A673 (cell line): Measurements from ENCODE around the gene EEF2KMT.
"Not testable (repeated sequence)": the region's sequence is repeated elsewhere in the genome, so short reads cannot be mapped to it uniquely, and the experiment has no call there.

Experiments
- EZH2 ChIP-seq: fragments of 200-600 bp; sonication (generic); IDR thresholded peaks from 2 replicates; pipeline ENCODE4 v1.6.1; 2017; ENCODE audit warnings: borderline replicate concordance, low read depth, mild to moderate bottlenecking, mixed read lengths, antibody characterized with exemption, low read length; ENCODE audit not compliant: poor library complexity, severe bottlenecking
- TF ChIP-seq, protein P1 (sequence below): fragments of 300-800, 200-600 bp; sonication (generic); conservative IDR thresholded peaks from 2 replicates; pipeline ENCODE4 v1.5.1; 2017; ENCODE audit warnings: low read depth, mild to moderate bottlenecking, antibody characterized with exemption, low read length, moderate library complexity, mixed read lengths

DNA sequence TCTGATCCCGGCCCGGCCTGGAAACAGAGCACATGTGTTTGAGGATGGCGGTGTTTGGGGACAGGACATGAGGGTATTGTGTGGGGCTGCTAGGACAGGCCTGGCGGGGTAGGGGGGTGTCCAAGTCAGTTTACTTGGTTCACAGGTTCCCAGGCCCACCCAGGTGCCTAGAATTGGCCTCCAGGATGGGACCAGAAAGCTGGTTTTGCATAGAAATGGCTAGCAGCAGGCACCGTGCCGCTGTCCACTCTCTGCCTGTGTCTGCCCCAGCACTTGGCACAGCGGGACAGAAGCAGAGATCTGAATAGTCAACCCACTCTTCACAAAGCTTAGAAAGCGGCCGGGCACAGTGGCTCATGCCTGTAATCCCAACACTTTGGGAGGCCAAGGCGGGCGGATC, 11.9 kb downstream of the EEF2KMT start:
- TF ChIP-seq EZH2: not testable (repeated sequence)
- TF ChIP-seq, protein P1, sequence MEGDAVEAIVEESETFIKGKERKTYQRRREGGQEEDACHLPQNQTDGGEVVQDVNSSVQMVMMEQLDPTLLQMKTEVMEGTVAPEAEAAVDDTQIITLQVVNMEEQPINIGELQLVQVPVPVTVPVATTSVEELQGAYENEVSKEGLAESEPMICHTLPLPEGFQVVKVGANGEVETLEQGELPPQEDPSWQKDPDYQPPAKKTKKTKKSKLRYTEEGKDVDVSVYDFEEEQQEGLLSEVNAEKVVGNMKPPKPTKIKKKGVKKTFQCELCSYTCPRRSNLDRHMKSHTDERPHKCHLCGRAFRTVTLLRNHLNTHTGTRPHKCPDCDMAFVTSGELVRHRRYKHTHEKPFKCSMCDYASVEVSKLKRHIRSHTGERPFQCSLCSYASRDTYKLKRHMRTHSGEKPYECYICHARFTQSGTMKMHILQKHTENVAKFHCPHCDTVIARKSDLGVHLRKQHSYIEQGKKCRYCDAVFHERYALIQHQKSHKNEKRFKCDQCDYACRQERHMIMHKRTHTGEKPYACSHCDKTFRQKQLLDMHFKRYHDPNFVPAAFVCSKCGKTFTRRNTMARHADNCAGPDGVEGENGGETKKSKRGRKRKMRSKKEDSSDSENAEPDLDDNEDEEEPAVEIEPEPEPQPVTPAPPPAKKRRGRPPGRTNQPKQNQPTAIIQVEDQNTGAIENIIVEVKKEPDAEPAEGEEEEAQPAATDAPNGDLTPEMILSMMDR: not testable (repeated sequence)
